Breast epithelium (tissue), 3 donors: ENCODE results near the gene DDX54.
"Not testable (repeated sequence)": the region's sequence is repeated elsewhere in the genome, so short reads cannot be mapped to it uniquely, and the experiment has no call there.

Source experiments
- CTCF ChIP-seq, 3 donors: fragments of 450-650 bp; IDR thresholded peaks; one replicate each; pipeline ENCODE4 v1.5.1; 2016 to 2017; ENCODE audit warnings: antibody characterized with exemption in 3 of 3, mild to moderate bottlenecking in 3 of 3, moderate library complexity in 3 of 3
- POLR2A ChIP-seq: fragments of 450-650 bp; IDR thresholded peaks from one replicate; pipeline ENCODE4 v1.6.1; 2016; ENCODE audit warnings: antibody characterized with exemption, mild to moderate bottlenecking, moderate library complexity
- POLR2AphosphoS5 ChIP-seq, 3 donors: sonication (generic); formaldehyde crosslinking; IDR thresholded peaks; one replicate each; pipeline ENCODE4 v1.6.1; 2017; ENCODE audit warnings: antibody characterized with exemption in 3 of 3

DNA sequence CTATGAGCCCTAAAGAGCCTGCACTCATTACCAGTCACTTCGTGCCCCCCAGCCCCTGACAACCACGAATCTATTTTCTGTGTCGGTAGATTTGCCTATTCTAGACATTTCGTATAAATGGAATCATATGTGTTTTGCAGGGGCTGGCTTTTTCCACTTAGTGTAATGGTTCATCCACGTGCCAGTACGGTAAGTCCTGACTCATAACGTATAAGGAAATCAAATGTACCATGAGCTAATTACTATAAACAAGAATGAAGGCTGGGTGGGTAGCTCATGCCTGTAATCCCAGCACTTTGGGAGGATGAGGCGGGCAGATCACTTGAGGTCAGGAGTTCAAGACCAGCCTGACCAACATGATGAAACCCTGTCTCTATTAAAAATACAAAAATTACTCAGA is 67.6 kb downstream of the DDX54 start:
- TF ChIP-seq CTCF (IDR thresholded peaks at IDR 0.05); POLR2A; POLR2AphosphoS5 (IDR thresholded peaks at IDR 0.05): not testable (repeated sequence)
